WTC11 (cell line): ENCODE measurements around the gene RAB17.

Source experiments
- CTCF ChIP-seq: fragments of 200-600 bp; IDR thresholded peaks from 2 replicates; pipeline ENCODE4 v1.8.0; 2022; ENCODE audit warnings: antibody characterized with exemption
- ETV6 ChIP-seq: sonication (generic); formaldehyde crosslinking; IDR thresholded peaks from 2 replicates; pipeline ENCODE4 v1.8.1; 2022; ENCODE audit warnings: mild to moderate bottlenecking, missing genetic modification reagents
- GRHL2 ChIP-seq: fragments of 250-450 bp; sonication (Bioruptor Pico); IDR thresholded peaks from 2 replicates; pipeline ENCODE4 v1.8.0; 2022; ENCODE audit warnings: mild to moderate bottlenecking, moderate library complexity; ENCODE audit not compliant: insufficient replicate concordance, severe bottlenecking
- IRF1 ChIP-seq: sonication (generic); formaldehyde crosslinking; IDR thresholded peaks from 2 replicates; pipeline ENCODE4 v1.8.0; 2023; ENCODE audit warnings: missing genetic modification reagents
- MAX ChIP-seq: sonication (generic); formaldehyde crosslinking; IDR thresholded peaks from 2 replicates; pipeline ENCODE4 v1.8.0; 2022; ENCODE audit warnings: mild to moderate bottlenecking, missing genetic modification reagents
- USF2 ChIP-seq: sonication (generic); formaldehyde crosslinking; IDR thresholded peaks from 2 replicates; pipeline ENCODE4 v1.8.1; 2023; ENCODE audit warnings: mild to moderate bottlenecking, missing genetic modification reagents, moderate library complexity
- ZNF263 ChIP-seq: sonication (generic); formaldehyde crosslinking; IDR thresholded peaks from 2 replicates; pipeline ENCODE4 v1.8.1; 2022; ENCODE audit warnings: low read depth, mild to moderate bottlenecking, moderate library complexity, missing genetic modification reagents

GRCh38 chr2:237534380-237534779, 56.2 kb downstream of the RAB17 start:
- TF ChIP-seq CTCF (no peak), ETV6 (no peak), IRF1 (no peak), USF2 (no peak), GRHL2 (no peak), MAX (CRISPR knock-in tag) (no peak), ZNF263 (CRISPR knock-in tag) (no peak)
